ENCODE results near the gene STAT6. TPM values are rescaled to one million over a fixed set of nuclear protein-coding genes. Genes with fewer than 3 reads are reported as not detected.

STAT6 gene
- total RNA-seq, 2 experiments from 2014 or later, result 239 to 242 TPM

GRCh38 chr12:57092876-57093414 is 18.2 kb downstream of the STAT6 start:
- no peaks in the 10 kb centered on the region for H3K27me3 Mint-ChIP-seq
- CTCF ChIA-PET, result interaction anchor here (0.6 to 6.7 kb wide), 14 partner anchors 13 to 1318 kb away, joined by 3 to 90 read pairs (median 4); partner anchors contain the start of genes LRP1, NEMP1, STAT6 and ZBTB39
- DNase-seq, result no peak
- POLR2A ChIA-PET, result interaction anchor here (1.2 kb wide), 1 partner anchor 13 kb away, joined by 5 read pairs; no protein-coding TSS in a partner anchor
- peak overlapping the region; percentile 58 for H3K27ac Mint-ChIP-seq
- H3K36me3 Mint-ChIP-seq (ENCODE audit: low read depth), result peaks cover 21% of the 10 kb centered on the region
- H3K4me3 Mint-ChIP-seq, result no peak overlapping the region
- H3K4me1 Mint-ChIP-seq, result peaks cover 60% of the 10 kb centered on the region
- H3K9me3 Mint-ChIP-seq, result no peaks in the 10 kb centered on the region

DNA sequence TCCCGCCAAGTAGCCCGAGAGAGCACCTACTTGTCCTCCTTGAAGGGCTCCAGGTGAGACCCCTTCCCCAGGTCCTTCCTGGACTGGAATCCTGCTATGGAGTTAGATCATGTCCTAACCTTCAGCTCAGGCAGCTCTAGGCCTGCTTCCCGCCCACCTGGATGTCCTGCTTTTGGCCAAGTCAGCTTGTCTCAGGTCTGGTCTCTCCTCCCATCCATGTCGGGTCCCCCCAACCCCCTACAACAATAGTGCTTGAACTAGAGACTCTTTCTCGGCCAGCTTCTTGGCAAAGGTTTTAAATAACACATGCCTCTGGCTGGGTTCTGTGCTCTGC is 18.7 kb downstream of the STAT6 start:
- CTCF ChIA-PET, result interaction anchor here (0.8 to 6.7 kb wide), 15 partner anchors 10 to 345 kb away, joined by 3 to 90 read pairs (median 3); partner anchors contain the start of genes LRP1, NEMP1, STAT6 and ZBTB39
- H3K9me3 Mint-ChIP-seq, result no peaks in the 10 kb centered on the region
- peak overlapping the region; percentile 58 for H3K27ac Mint-ChIP-seq
- no peak overlapping the region for H3K4me3 Mint-ChIP-seq
- peaks cover 20% of the 10 kb centered on the region for H3K36me3 Mint-ChIP-seq (ENCODE audit: low read depth)
- H3K27me3 Mint-ChIP-seq, result no peaks in the 10 kb centered on the region
- DNase-seq, result no peak
- POLR2A ChIA-PET, result interaction anchor here (1.2 to 1.4 kb wide), 2 partner anchors 14 to 20 kb away, joined by 5 to 6 read pairs; no protein-coding TSS in a partner anchor
- H3K4me1 Mint-ChIP-seq, result peaks cover 62% of the 10 kb centered on the region

GRCh38 chr12:57091638-57092528 is 19.3 kb downstream of the STAT6 start:
- Mint-ChIP-seq H3K27ac (peak overlapping the region; percentile 54), H3K9me3 (no peaks in the 10 kb centered on the region), H3K4me3 (no peak overlapping the region), H3K4me1 (peaks cover 60% of the 10 kb centered on the region), H3K27me3 (no peaks in the 10 kb centered on the region), H3K36me3 (ENCODE audit: low read depth) (peaks cover 16% of the 10 kb centered on the region)
- ChIA-PET POLR2A (interaction anchor here (1.2 to 1.4 kb wide), 2 partner anchors 14 to 19 kb away, joined by 5 to 6 read pairs; no protein-coding TSS in a partner anchor), CTCF (interaction anchor here (0.8 to 6.7 kb wide), 16 partner anchors 10 to 345 kb away, joined by 3 to 90 read pairs (median 4); partner anchors contain the start of genes LRP1, NEMP1, STAT6 and ZBTB39)
- no peak for DNase-seq

DNA sequence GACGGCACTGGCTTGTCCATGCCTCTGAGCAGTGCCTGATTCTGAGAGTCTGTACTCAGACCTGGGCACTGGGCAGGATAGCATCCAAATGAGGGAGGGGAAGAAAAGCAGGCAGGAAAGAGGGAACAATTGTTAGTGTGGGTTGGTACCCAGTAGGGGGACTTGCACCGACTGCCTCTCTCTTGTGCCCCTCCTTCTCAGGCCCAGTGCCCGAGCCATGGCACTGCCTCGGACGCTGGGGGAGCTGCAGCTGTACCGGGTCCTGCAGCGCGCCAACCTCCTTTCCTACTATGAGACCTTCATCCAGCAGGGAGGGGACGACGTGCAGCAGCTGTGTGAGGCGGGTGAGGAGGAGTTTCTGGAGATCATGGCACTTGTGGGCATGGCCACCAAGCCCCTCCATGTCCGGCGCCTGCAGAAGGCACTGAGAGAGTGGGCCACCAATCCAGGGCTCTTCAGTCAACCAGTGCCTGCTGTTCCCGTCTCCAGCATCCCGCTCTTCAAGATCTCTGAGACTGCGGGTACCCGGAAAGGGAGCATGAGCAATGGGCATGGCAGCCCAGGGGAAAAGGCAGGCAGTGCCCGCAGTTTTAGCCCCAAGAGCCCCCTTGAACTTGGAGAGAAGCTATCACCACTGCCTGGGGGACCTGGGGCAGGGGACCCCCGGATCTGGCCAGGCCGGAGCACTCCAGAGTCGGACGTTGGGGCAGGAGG is 20.1 kb downstream of the STAT6 start:
- H3K4me1 Mint-ChIP-seq, result peaks cover 62% of the 10 kb centered on the region
- no peak for DNase-seq
- peaks cover 8% of the 10 kb centered on the region for H3K36me3 Mint-ChIP-seq (ENCODE audit: low read depth)
- POLR2A ChIA-PET, result interaction anchor here (1.4 kb wide), 1 partner anchor 18 kb away, joined by 6 read pairs; no protein-coding TSS in a partner anchor
- H3K9me3 Mint-ChIP-seq, result no peaks in the 10 kb centered on the region
- no peaks in the 10 kb centered on the region for H3K27me3 Mint-ChIP-seq
- peak overlapping the region; percentile 54 for H3K27ac Mint-ChIP-seq
- CTCF ChIA-PET, result interaction anchor here (0.7 to 6.7 kb wide), 10 partner anchors 8 to 152 kb away, joined by 3 to 90 read pairs (median 7); partner anchors contain the start of genes NEMP1, STAT6 and ZBTB39
- H3K4me3 Mint-ChIP-seq, result peak overlapping the region; percentile 48

DNA sequence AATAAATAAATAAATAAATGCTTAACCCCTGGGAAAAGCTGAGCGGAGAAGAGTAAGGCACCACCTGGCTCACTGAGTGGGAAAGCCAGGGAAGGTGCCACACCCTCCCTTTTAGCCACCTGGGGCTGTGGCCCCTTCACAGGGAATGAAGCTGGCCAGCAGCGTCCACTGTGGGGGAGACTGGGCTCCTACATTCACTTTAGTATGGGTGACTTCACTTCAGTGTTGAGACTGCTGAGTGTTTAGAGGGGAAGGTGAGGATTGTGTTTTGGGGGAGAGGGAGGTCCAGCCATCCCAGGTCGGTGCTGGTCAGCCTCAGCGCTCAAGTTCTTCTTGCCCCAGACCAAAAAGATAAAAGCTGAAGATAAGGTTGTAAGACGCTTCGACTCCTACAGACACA is 20.7 kb downstream of the STAT6 start:
- Mint-ChIP-seq H3K4me3 (peak overlapping the region; percentile 48), H3K9me3 (no peaks in the 10 kb centered on the region), H3K27ac (no peak overlapping the region), H3K4me1 (peaks cover 66% of the 10 kb centered on the region), H3K27me3 (no peaks in the 10 kb centered on the region), H3K36me3 (ENCODE audit: low read depth) (peaks cover 4% of the 10 kb centered on the region)
- ChIA-PET POLR2A (no interaction called here), CTCF (interaction anchor here (0.7 to 6.7 kb wide), 8 partner anchors 9 to 152 kb away, joined by 3 to 90 read pairs (median 7); partner anchors contain the start of genes NEMP1, STAT6 and ZBTB39)
- DNase-seq, result no peak

- ChIA-PET POLR2A (no interaction called here), CTCF (interaction anchor here (0.7 to 6.7 kb wide), 8 partner anchors 8 to 153 kb away, joined by 3 to 90 read pairs (median 6); partner anchors contain the start of genes NEMP1 and STAT6)
- Mint-ChIP-seq H3K36me3 (ENCODE audit: low read depth) (peaks cover 4% of the 10 kb centered on the region), H3K4me1 (peaks cover 70% of the 10 kb centered on the region), H3K27ac (peak overlapping the region; percentile 85), H3K9me3 (no peaks in the 10 kb centered on the region), H3K4me3 (peak overlapping the region; percentile 83), H3K27me3 (no peaks in the 10 kb centered on the region)
- DNase-seq, result peak; percentile 49
Observed at GRCh38 chr12:57089271-57090245, 21.6 kb downstream of the STAT6 start.

DNA sequence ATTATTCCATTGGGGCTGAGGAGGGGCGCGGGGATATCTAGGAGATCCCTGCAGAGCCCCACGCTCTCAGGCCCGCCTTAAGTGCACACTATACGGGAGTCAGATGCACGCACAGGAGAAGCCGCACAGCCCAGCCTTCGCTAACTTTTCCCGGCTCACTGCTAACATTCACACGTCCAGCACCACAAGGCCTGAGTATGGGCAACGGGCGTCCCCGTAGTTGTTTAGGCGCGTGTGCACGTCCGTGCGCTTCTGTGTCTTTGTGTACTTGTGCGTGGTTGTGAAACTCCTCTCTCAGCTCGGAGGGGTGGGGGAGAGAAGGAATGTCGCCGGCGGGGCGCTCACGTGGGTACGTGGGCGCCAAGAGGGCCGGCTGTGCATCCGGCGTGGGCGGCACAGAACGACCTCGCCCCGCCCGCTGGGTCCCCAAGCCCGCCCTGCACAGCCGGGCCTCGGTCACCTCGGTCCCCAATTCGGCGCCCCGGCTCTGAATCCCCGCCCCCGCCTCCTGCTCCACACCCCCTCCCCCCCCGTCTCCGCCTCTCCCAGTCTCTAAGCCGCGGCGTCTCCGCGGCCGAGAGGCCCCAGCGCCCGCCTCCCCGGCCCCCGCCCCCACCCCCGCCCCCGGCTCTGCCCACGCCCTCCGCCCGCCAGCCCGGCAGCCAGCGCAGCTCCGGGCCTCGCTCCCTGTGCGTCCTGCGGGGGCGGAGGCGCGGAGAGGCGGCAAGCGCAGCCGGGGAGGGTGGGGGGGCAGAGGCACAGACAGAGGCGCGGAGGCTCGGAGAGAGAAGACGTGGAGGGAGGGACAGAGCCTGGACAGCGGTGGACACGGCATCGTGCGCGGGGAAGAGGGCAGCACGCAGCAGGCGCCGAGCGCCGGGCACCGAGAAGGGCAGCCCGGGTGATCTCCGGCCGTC is 22.6 kb downstream of the STAT6 start, which contains the start of gene NAB2:
NAB2 (plus strand) TSS at position 761 of the 917 bp plus-strand sequence. CDS start 158 bp downstream, outside the sequence.
- Mint-ChIP-seq H3K27me3 (no peaks in the 10 kb centered on the region), H3K36me3 (ENCODE audit: low read depth) (peaks cover 2% of the 10 kb centered on the region), H3K4me3 (peak within 1 kb of the TSS; percentile 83), H3K4me1 (peaks cover 63% of the 10 kb centered on the region), H3K9me3 (no peaks in the 10 kb centered on the region), H3K27ac (peak within 1 kb of the TSS; percentile 94)
- ChIA-PET POLR2A (interaction anchor here (0.5 to 1.6 kb wide), 3 partner anchors 10 to 24 kb away, joined by 3 to 7 read pairs (median 5); partner anchors contain the start of gene NEMP1), CTCF (interaction anchor here (0.6 to 6.7 kb wide), 11 partner anchors 9 to 335 kb away, joined by 3 to 90 read pairs (median 4); partner anchors contain the start of genes NEMP1 and STAT6)
- peak; percentile 96 for DNase-seq

DNA sequence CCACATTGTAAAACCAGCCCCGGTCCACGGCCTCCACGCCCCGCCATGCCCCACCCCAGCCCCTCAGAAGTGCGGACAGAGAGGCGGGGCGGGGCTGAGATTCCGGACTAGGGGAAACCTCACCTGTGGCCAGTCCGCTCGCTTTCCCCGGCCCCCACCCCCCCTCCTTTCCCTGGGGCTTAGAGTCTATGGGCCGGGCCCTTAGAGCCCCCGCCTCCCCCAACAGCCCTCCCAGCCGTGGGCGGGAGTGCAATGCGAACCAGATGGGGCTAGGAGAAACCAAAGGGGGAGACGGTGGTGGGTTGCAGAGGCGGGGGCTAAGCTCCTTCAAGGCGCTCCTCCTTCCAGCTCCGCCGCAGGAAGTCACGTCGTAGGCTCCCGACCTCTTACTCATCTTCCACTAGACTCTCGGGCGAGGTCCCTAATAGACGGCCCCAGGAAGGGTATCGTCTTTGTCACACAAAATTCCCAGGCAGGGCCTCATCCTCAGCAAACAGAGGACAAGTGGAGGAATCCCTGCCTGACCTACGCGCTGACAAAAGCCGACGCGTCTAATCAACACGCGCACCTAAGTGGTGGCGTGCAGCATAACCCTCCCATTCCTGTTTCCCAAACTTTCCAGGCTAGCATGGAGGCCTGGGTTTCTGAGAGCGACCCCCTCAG is 23.3 kb downstream of the STAT6 start:
- Mint-ChIP-seq H3K4me3 (peak overlapping the region; percentile 82), H3K36me3 (ENCODE audit: low read depth) (no peaks in the 10 kb centered on the region), H3K4me1 (peaks cover 59% of the 10 kb centered on the region), H3K27me3 (no peaks in the 10 kb centered on the region), H3K27ac (peak overlapping the region; percentile 94), H3K9me3 (no peaks in the 10 kb centered on the region)
- DNase-seq, result peak; percentile 70
- POLR2A ChIA-PET, result interaction anchor here (1.1 to 1.6 kb wide), 2 partner anchors 9 to 25 kb away, joined by 5 to 7 read pairs; partner anchors contain the start of gene NEMP1
- CTCF ChIA-PET, result interaction anchor here (0.6 to 1.4 kb wide), 4 partner anchors 9 to 334 kb away, joined by 3 to 4 read pairs (median 4); no protein-coding TSS in a partner anchor

DNA sequence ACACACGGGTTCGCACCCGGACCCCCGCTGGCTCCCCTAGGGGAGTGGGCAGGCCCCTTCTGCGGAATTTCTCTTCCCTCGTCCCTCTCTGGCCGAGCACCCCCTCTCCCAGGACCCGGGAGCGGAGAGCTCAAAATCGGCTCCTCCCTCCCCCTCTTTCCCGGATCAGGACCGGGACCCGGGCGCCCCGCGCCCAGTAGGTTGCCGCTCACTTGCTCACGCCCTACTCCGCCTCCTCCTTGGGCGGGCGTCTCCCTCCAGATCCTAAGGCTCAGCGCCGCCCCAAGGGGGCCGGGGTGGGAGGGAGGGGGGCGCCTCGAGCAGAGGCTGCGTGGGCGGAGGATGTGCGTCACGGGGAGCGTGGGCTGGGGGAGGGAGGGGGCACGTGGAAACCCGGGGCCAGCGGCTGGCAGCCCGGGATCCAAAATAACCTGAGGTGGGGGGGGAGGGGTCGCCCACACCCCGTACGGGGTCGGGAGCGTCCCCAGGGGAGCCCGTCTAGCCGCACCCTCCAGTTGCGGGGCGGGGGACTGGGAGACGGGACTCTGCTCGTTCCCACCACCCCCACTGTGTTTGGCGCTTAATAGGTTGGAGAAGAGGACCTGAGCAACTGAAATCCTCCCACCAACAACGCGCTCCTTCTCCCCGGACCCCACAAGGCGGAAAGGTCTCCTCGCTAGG is 24.0 kb downstream of the STAT6 start:
- peaks cover 54% of the 10 kb centered on the region for H3K4me1 Mint-ChIP-seq
- H3K9me3 Mint-ChIP-seq, result no peaks in the 10 kb centered on the region
- no peaks in the 10 kb centered on the region for H3K27me3 Mint-ChIP-seq
- peak; percentile 84 for DNase-seq
- no peaks in the 10 kb centered on the region for H3K36me3 Mint-ChIP-seq (ENCODE audit: low read depth)
- peak overlapping the region; percentile 95 for H3K27ac Mint-ChIP-seq
- H3K4me3 Mint-ChIP-seq, result peak overlapping the region; percentile 82
- ChIA-PET POLR2A (interaction anchor here (0.6 to 1.6 kb wide), 2 partner anchors 8 to 333 kb away, joined by 4 to 7 read pairs; partner anchors contain the start of gene NEMP1), CTCF (interaction anchor here (0.9 to 1.4 kb wide), 6 partner anchors 8 to 25 kb away, joined by 3 to 6 read pairs (median 4); partner anchors contain the start of gene STAT6)

Measured in activated CD4-positive, alpha-beta T cell treated with anti-CD3 and anti-CD28 coated beads, Interleukin-2, amount 10 ng/mL, durations not matched to agents 7 days and 5 days (primary cell).